ENCODE data around the gene RARG.

Gene RARG

GRCh38 chr12:53201177-53201541 is 30.9 kb downstream of the RARG start:
- H3K27ac ChIP-seq: peak overlapping the region; percentile 79
- peak overlapping the region; percentile 47 for H3K4me2 ChIP-seq
- no peak overlapping the region for H3K4me3 ChIP-seq (IDR thresholded peaks at IDR 0.05; ENCODE audit: insufficient read depth, low read depth, low read length)

GRCh38 chr12:53200458-53201176 is 31.4 kb downstream of the RARG start:
- Histone ChIP-seq H3K27me3 (ENCODE audit: insufficient read depth, low read depth) (no peaks in the 10 kb centered on the region), H2AFZ (ENCODE audit: low read depth) (no peak overlapping the region), H3K4me1 (ENCODE audit: low read depth, poor library complexity, severe bottlenecking) (peaks cover 100% of the 10 kb centered on the region), H3K79me2 (ENCODE audit: insufficient read depth, low read depth) (peaks cover 85% of the 10 kb centered on the region), H3K9ac (peak overlapping the region; percentile 34), H3K4me3 (IDR thresholded peaks at IDR 0.05; ENCODE audit: insufficient read depth, low read depth, low read length) (peak overlapping the region; percentile 50), H4K20me1 (ENCODE audit: insufficient read depth) (no peaks in the 10 kb centered on the region), H3K4me2 (peak overlapping the region; percentile 47), H3K27ac (peak overlapping the region; percentile 79), H3K36me3 (ENCODE audit: insufficient read depth) (peaks cover 66% of the 10 kb centered on the region; the same call in 1 of the 2 replicates)
- TF ChIP-seq, protein P1, sequence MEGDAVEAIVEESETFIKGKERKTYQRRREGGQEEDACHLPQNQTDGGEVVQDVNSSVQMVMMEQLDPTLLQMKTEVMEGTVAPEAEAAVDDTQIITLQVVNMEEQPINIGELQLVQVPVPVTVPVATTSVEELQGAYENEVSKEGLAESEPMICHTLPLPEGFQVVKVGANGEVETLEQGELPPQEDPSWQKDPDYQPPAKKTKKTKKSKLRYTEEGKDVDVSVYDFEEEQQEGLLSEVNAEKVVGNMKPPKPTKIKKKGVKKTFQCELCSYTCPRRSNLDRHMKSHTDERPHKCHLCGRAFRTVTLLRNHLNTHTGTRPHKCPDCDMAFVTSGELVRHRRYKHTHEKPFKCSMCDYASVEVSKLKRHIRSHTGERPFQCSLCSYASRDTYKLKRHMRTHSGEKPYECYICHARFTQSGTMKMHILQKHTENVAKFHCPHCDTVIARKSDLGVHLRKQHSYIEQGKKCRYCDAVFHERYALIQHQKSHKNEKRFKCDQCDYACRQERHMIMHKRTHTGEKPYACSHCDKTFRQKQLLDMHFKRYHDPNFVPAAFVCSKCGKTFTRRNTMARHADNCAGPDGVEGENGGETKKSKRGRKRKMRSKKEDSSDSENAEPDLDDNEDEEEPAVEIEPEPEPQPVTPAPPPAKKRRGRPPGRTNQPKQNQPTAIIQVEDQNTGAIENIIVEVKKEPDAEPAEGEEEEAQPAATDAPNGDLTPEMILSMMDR (conservative IDR thresholded peaks at IDR 0.05; ENCODE audit: low read depth, low read length): no peak

More at GRCh38 chr12:53201177-53201541, 30.9 kb downstream of the RARG start:
- TF ChIP-seq, protein P1 (conservative IDR thresholded peaks at IDR 0.05; ENCODE audit: low read depth, low read length): no peak; the same call in 1 of the 2 replicates
- Histone ChIP-seq H3K79me2 (ENCODE audit: insufficient read depth, low read depth) (peaks cover 89% of the 10 kb centered on the region), H2AFZ (ENCODE audit: low read depth) (no peak overlapping the region), H3K27me3 (ENCODE audit: insufficient read depth, low read depth) (no peaks in the 10 kb centered on the region), H3K4me1 (ENCODE audit: low read depth, poor library complexity, severe bottlenecking) (peaks cover 96% of the 10 kb centered on the region), H3K9ac (peak overlapping the region; percentile 34), H3K36me3 (ENCODE audit: insufficient read depth) (peaks cover 61% of the 10 kb centered on the region; the same call in 1 of the 2 replicates), H4K20me1 (ENCODE audit: insufficient read depth) (no peaks in the 10 kb centered on the region)

- Histone ChIP-seq H2AFZ (ENCODE audit: low read depth) (no peak overlapping the region), H3K36me3 (ENCODE audit: insufficient read depth) (peaks cover 66% of the 10 kb centered on the region; the same call in 1 of the 2 replicates), H3K4me2 (peak overlapping the region; percentile 47), H3K27ac (peak overlapping the region; percentile 79), H3K79me2 (ENCODE audit: insufficient read depth, low read depth) (peaks cover 80% of the 10 kb centered on the region), H3K27me3 (ENCODE audit: insufficient read depth, low read depth) (no peaks in the 10 kb centered on the region), H3K4me1 (ENCODE audit: low read depth, poor library complexity, severe bottlenecking) (peaks cover 100% of the 10 kb centered on the region), H3K4me3 (IDR thresholded peaks at IDR 0.05; ENCODE audit: insufficient read depth, low read depth, low read length) (peak overlapping the region; percentile 50), H4K20me1 (ENCODE audit: insufficient read depth) (no peaks in the 10 kb centered on the region), H3K9ac (peak overlapping the region; percentile 34; the same call in 1 of the 2 replicates)
- TF ChIP-seq, protein P1 (conservative IDR thresholded peaks at IDR 0.05; ENCODE audit: low read depth, low read length): no peak
These were observed 31.9 kb downstream of the RARG start for GRCh38 chr12:53200107-53200457.

DNA sequence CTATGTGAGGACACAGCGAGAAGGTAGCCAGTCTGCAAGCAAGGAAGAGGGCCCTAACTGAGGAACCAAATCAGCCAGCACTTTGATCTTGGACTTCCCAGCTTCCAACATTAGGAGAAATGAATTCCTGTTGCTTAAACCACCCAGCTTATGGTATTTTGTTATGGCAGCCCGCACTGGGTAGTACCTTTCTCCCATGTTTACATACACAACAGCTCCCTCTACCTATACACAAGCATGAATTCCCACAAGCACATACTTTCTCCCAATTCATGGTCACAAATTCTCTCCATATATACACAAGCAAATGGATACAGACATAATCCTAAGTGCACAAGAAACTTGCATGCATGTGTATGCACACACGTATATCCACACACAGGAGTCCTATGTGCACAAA is 32.3 kb downstream of the RARG start:
- Histone ChIP-seq H4K20me1 (ENCODE audit: insufficient read depth) (no peaks in the 10 kb centered on the region), H3K4me1 (ENCODE audit: low read depth, poor library complexity, severe bottlenecking) (peaks cover 100% of the 10 kb centered on the region), H3K36me3 (ENCODE audit: insufficient read depth) (peaks cover 64% of the 10 kb centered on the region; the same call in 1 of the 2 replicates), H3K27me3 (ENCODE audit: insufficient read depth, low read depth) (no peaks in the 10 kb centered on the region), H3K27ac (peak overlapping the region; percentile 79), H3K79me2 (ENCODE audit: insufficient read depth, low read depth) (peaks cover 76% of the 10 kb centered on the region), H2AFZ (ENCODE audit: low read depth) (no peak overlapping the region), H3K4me2 (peak overlapping the region; percentile 47), H3K4me3 (IDR thresholded peaks at IDR 0.05; ENCODE audit: insufficient read depth, low read depth, low read length) (peak overlapping the region; percentile 50), H3K9ac (peak overlapping the region; percentile 34; the same call in 1 of the 2 replicates)
- TF ChIP-seq, protein P1 (conservative IDR thresholded peaks at IDR 0.05; ENCODE audit: low read depth, low read length): no peak
